HCT116 (cell line): ENCODE data around the gene EMD. TPM values are rescaled to one million over a fixed set of nuclear protein-coding genes. Genes with fewer than 3 reads are reported as not detected.

Experiments used
- ATAC-seq: fragments of 200-7000 bp; cut with Tn5 transposase; 2 replicates; pipeline ENCODE4 v1.9.1; 2020; ENCODE audit warnings: mild to moderate bottlenecking, moderate library complexity
- BruUV-seq: library from RNA; stranded (reverse); fragments of 400-500 nt; replicated peaks from 2 replicates; lab custom pipeline; 2021; lab: Mats Ljungman, UMichigan
- CTCF ChIA-PET: fragments of 300-600 bp; sonication (Branson Sonifier 250); formaldehyde crosslinking; loops from one replicate; lab custom pipeline; 2021; ENCODE audit warnings: antibody characterized with exemption; lab: Charles Lee
- POLR2A ChIA-PET: fragments of 300-600, 350-600 bp; sonication (Branson Sonifier 250); formaldehyde crosslinking; loops from one replicate; lab custom pipeline; 2021; ENCODE audit warnings: antibody characterized with exemption; lab: Charles Lee
- RAD21 ChIA-PET, 2 experiments: fragments of 300-600 bp; sonication (Branson Sonifier 250); formaldehyde crosslinking; loops; one replicate each; lab custom pipeline; 2023; ENCODE audit warnings: low total read pairs in 2 of 2; ENCODE audit not compliant: uncharacterized antibody in 2 of 2, unreplicated experiment in 2 of 2, low non-redundant PET in 1 of 2; lab: Charles Lee
- DNase-seq: peaks from one replicate; pipeline ENCODE4 v3.0.0-alpha.2; 2010; ENCODE audit warnings: low read depth, low spot score
- H2AFZ ChIP-seq: fragments of 200-600 bp; shearing (Covaris generic), sonication (generic); 2 replicates; pipeline ENCODE4 v1.6.1; 2017; ENCODE audit warnings: low read depth, mixed run types, mixed read lengths, antibody characterized with exemption, low read length; ENCODE audit not compliant: poor library complexity, severe bottlenecking
- H3K27ac ChIP-seq: 2 replicates; pipeline ENCODE4 v1.5.1; 2012; ENCODE audit warnings: low read depth, low read length
- H3K27me3 ChIP-seq: fragments of 200-600 bp; sonication (generic); 2 replicates; pipeline ENCODE4 v1.6.1; 2016; ENCODE audit warnings: mixed run types, low read length, mixed read lengths; ENCODE audit not compliant: insufficient read depth
- H3K36me3 ChIP-seq, 2 experiments: fragments of 200-500 bp in 1 of 2; fragments of 200-600 bp in 1 of 2; sonication (Bioruptor generic) in 1 of 2; sonication (generic) in 1 of 2; 2 replicates each; pipeline versions ENCODE4 v1.5.1 to v1.6.1; 2014 to 2016; ENCODE audit warnings: low read length in 2 of 2, inconsistent platforms in 1 of 2, mixed read lengths in 1 of 2, mixed run types in 1 of 2; ENCODE audit not compliant: insufficient read depth in 2 of 2, control insufficient read depth in 1 of 2
- H3K4me1 ChIP-seq, 2 experiments: fragments of 200-600 bp in 1 of 2; sonication (generic) in 1 of 2; 2 replicates each; pipeline versions ENCODE4 v1.5.1 to v1.6.1; 2012 to 2017; ENCODE audit warnings: low read length in 2 of 2, inconsistent platforms in 1 of 2, mild to moderate bottlenecking in 1 of 2, mixed read lengths in 1 of 2, mixed run types in 1 of 2, moderate library complexity in 1 of 2; ENCODE audit not compliant: insufficient read depth in 2 of 2, control insufficient read depth in 1 of 2
- H3K4me2 ChIP-seq: fragments of 200-600 bp; sonication (generic); 2 replicates; pipeline ENCODE4 v1.6.1; 2017; ENCODE audit warnings: mixed run types, low read length, mixed read lengths
- H3K4me3 ChIP-seq, 2 experiments: fragments of 200-600 bp in 1 of 2; sonication (generic) in 1 of 2; replicated peaks in 1 of 2; 2 replicates each; pipeline ENCODE4 v1.5.1; 2011 to 2016; ENCODE audit warnings: low read length in 2 of 2, control low read depth in 1 of 2, low read depth in 1 of 2, mild to moderate bottlenecking in 1 of 2, mixed read lengths in 1 of 2, mixed run types in 1 of 2
- H3K79me2 ChIP-seq: fragments of 200-600 bp; sonication (generic); 2 replicates; pipeline ENCODE4 v1.6.1; 2017; ENCODE audit warnings: mild to moderate bottlenecking, mixed run types, low read length, moderate library complexity, mixed read lengths; ENCODE audit not compliant: insufficient read depth
- H3K9ac ChIP-seq: fragments of 200-600 bp; sonication (generic); 2 replicates; pipeline ENCODE4 v1.6.1; 2016; ENCODE audit warnings: low read length, mixed read lengths
- H3K9me2 ChIP-seq: fragments of 200-600 bp; sonication (generic), shearing (Covaris generic); 2 replicates; pipeline ENCODE4 v1.6.1; 2017; ENCODE audit warnings: mixed run types, mild to moderate bottlenecking, moderate library complexity; ENCODE audit not compliant: insufficient read depth
- H3K9me3 ChIP-seq, 2 experiments: fragments of 200-500 bp in 1 of 2; fragments of 200-600 bp in 1 of 2; sonication (Bioruptor generic) in 1 of 2; sonication (generic) in 1 of 2; 2 replicates each; pipeline ENCODE4 v1.6.1; 2014 to 2017; ENCODE audit warnings: low read length in 2 of 2, mixed read lengths in 2 of 2, inconsistent platforms in 1 of 2, low read depth in 1 of 2, mild to moderate bottlenecking in 1 of 2, mixed run types in 1 of 2, moderate library complexity in 1 of 2; ENCODE audit not compliant: control insufficient read depth in 1 of 2, insufficient read depth in 1 of 2
- H4K20me1 ChIP-seq: fragments of 200-600 bp; sonication (generic), shearing (Covaris generic); 2 replicates; pipeline ENCODE4 v1.6.1; 2017; ENCODE audit warnings: mixed run types, mild to moderate bottlenecking, moderate library complexity; ENCODE audit not compliant: insufficient read depth
- ATF3 ChIP-seq: IDR thresholded peaks from 2 replicates; pipeline ENCODE4 v1.6.1; 2012
- CBX3 ChIP-seq: IDR thresholded peaks from 2 replicates; pipeline ENCODE4 v1.6.1; 2012; ENCODE audit warnings: low read depth
- CEBPB ChIP-seq: IDR thresholded peaks from 2 replicates; pipeline ENCODE4 v1.6.1; 2012; ENCODE audit warnings: low read depth
- CTCF ChIP-seq, 3 experiments: fragments of 200-600 bp in 1 of 3; sonication (generic) in 1 of 3; IDR thresholded peaks in 2 of 3; conservative IDR thresholded peaks in 1 of 3; 2 replicates each; pipeline ENCODE4 v1.5.1; 2012 to 2017; ENCODE audit warnings: low read depth in 2 of 3, low read length in 2 of 3, antibody characterized with exemption in 1 of 3, borderline replicate concordance in 1 of 3, control low read depth in 1 of 3, mild to moderate bottlenecking in 1 of 3, mixed read lengths in 1 of 3, mixed run types in 1 of 3, moderate library complexity in 1 of 3; ENCODE audit not compliant: insufficient read depth in 1 of 3
- EGR1 ChIP-seq: IDR thresholded peaks from 2 replicates; pipeline ENCODE4 v1.6.1; 2012; ENCODE audit warnings: low read depth
- ELF1 ChIP-seq: IDR thresholded peaks from 2 replicates; pipeline ENCODE4 v1.6.1; 2012; ENCODE audit warnings: low read depth, borderline replicate concordance
- EZH2 ChIP-seq: fragments of 200-600 bp; sonication (generic); IDR thresholded peaks from 2 replicates; pipeline ENCODE4 v1.6.1; 2017; ENCODE audit warnings: antibody characterized with exemption, mixed run types
- FOSL1 ChIP-seq: IDR thresholded peaks from 2 replicates; pipeline ENCODE4 v1.6.1; 2012; ENCODE audit warnings: low read depth
- RAD21 ChIP-seq: IDR thresholded peaks from 2 replicates; pipeline ENCODE4 v1.6.1; 2012; ENCODE audit warnings: low read depth, mild to moderate bottlenecking
- SIN3A ChIP-seq: IDR thresholded peaks from 2 replicates; pipeline ENCODE4 v1.6.1; 2012; ENCODE audit warnings: low read depth
- TCF7L2 ChIP-seq: IDR thresholded peaks from 2 replicates; pipeline ENCODE4 v1.7.0; 2011; ENCODE audit warnings: borderline replicate concordance, inconsistent platforms; ENCODE audit not compliant: insufficient read depth, insufficient read length; ENCODE audit errors: extremely low read depth
- ZFX ChIP-seq: fragments of 450-650 bp; IDR thresholded peaks from 2 replicates; pipeline ENCODE4 v1.6.1; 2017
- intact Hi-C: fragments of 100-400 bp; cut with micrococcal nuclease; formaldehyde crosslinking; loops from 2 replicates; pipeline ENCODE4 v1.10.0; 2022
- total RNA-seq: library from RNA; stranded (reverse); gene quantifications from one replicate; pipeline ENCODE4 v1.2.1, GENCODE V29; 2021; ENCODE audit not compliant: unreplicated experiment
- TF ChIP-seq, protein P1 (sequence below): IDR thresholded peaks from 2 replicates; pipeline ENCODE4 v1.6.1; 2012; ENCODE audit warnings: low read depth
- TF ChIP-seq, protein P2 (sequence below): IDR thresholded peaks from 2 replicates; pipeline ENCODE4 v1.6.1; 2012
- TF ChIP-seq, protein P3 (sequence below): IDR thresholded peaks from 2 replicates; pipeline ENCODE4 v1.6.1; 2011; ENCODE audit warnings: mild to moderate bottlenecking, low read length, moderate library complexity; ENCODE audit not compliant: insufficient replicate concordance; ENCODE audit errors: extremely low read depth

Gene EMD
- total RNA-seq, 1 experiment from 2014 or later = 102 TPM

DNA sequence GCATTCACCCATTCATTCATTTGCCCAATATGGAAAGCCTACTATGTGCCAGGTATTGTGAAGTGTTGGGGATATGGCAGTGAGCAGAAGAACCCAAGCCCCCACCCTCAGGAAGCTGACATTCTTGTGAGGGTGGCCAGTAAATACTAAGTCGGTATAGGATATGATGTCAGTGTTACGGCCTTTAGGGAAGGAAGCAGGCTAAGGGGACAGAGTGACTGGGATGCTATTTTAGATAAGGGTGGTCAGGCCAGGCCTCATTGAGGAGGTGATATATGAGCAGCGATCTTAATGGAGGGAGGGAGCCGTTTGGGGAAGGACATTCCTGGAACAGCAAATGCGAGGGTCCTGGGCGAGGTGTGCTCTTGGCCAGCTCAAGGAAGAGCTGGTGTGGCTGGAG, 51.4 kb downstream of the EMD start:
- Histone ChIP-seq H3K27me3 (no peaks in the 10 kb centered on the region), H3K9me2 (no peaks in the 10 kb centered on the region), H3K9ac (no peak overlapping the region), H3K4me1 (peaks cover 0 to 17% of the 10 kb centered on the region in 2 experiments; a peak in 2 of 4 replicates), H3K9me3 (no peaks in the 10 kb centered on the region), H3K27ac (no peak overlapping the region), H3K79me2 (peaks cover 7% of the 10 kb centered on the region; the same call in 1 of the 2 replicates), H2AFZ (no peak overlapping the region), H3K4me3 (no peak overlapping the region), H4K20me1 (no peaks in the 10 kb centered on the region), H3K36me3 (no peaks in the 10 kb centered on the region), H3K4me2 (no peak overlapping the region)
- CTCF ChIA-PET = no interaction called here
- no peak for DNase-seq
- intact Hi-C loops = no loop called here
- POLR2A ChIA-PET = no interaction called here
- RAD21 ChIA-PET = no interaction called here
- no TSS peak for BruUV-seq
- ATAC-seq = no peak
- no peak for TF ChIP-seq SIN3A
- TF ChIP-seq, protein P1, sequence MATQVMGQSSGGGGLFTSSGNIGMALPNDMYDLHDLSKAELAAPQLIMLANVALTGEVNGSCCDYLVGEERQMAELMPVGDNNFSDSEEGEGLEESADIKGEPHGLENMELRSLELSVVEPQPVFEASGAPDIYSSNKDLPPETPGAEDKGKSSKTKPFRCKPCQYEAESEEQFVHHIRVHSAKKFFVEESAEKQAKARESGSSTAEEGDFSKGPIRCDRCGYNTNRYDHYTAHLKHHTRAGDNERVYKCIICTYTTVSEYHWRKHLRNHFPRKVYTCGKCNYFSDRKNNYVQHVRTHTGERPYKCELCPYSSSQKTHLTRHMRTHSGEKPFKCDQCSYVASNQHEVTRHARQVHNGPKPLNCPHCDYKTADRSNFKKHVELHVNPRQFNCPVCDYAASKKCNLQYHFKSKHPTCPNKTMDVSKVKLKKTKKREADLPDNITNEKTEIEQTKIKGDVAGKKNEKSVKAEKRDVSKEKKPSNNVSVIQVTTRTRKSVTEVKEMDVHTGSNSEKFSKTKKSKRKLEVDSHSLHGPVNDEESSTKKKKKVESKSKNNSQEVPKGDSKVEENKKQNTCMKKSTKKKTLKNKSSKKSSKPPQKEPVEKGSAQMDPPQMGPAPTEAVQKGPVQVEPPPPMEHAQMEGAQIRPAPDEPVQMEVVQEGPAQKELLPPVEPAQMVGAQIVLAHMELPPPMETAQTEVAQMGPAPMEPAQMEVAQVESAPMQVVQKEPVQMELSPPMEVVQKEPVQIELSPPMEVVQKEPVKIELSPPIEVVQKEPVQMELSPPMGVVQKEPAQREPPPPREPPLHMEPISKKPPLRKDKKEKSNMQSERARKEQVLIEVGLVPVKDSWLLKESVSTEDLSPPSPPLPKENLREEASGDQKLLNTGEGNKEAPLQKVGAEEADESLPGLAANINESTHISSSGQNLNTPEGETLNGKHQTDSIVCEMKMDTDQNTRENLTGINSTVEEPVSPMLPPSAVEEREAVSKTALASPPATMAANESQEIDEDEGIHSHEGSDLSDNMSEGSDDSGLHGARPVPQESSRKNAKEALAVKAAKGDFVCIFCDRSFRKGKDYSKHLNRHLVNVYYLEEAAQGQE = no peak
- TF ChIP-seq ATF3 = no peak
- no peak for TF ChIP-seq TCF7L2
- TF ChIP-seq CTCF (IDR thresholded peaks at IDR 0.05 in 2 of 3, conservative IDR thresholded peaks at IDR 0.05 in 1 of 3; ENCODE audit: borderline replicate concordance in 1 of 3, insufficient read depth in 1 of 3, low read depth in 2 of 3, low read length in 2 of 3) = no peak
- TF ChIP-seq FOSL1 = no peak
- TF ChIP-seq ELF1 = no peak
- no peak for TF ChIP-seq ZFX
- TF ChIP-seq EZH2 = no peak
- TF ChIP-seq CEBPB = no peak
- TF ChIP-seq, protein P2, sequence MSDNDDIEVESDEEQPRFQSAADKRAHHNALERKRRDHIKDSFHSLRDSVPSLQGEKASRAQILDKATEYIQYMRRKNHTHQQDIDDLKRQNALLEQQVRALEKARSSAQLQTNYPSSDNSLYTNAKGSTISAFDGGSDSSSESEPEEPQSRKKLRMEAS = no peak
- TF ChIP-seq EGR1 = no peak
- TF ChIP-seq RAD21 = no peak
- TF ChIP-seq, protein P3, sequence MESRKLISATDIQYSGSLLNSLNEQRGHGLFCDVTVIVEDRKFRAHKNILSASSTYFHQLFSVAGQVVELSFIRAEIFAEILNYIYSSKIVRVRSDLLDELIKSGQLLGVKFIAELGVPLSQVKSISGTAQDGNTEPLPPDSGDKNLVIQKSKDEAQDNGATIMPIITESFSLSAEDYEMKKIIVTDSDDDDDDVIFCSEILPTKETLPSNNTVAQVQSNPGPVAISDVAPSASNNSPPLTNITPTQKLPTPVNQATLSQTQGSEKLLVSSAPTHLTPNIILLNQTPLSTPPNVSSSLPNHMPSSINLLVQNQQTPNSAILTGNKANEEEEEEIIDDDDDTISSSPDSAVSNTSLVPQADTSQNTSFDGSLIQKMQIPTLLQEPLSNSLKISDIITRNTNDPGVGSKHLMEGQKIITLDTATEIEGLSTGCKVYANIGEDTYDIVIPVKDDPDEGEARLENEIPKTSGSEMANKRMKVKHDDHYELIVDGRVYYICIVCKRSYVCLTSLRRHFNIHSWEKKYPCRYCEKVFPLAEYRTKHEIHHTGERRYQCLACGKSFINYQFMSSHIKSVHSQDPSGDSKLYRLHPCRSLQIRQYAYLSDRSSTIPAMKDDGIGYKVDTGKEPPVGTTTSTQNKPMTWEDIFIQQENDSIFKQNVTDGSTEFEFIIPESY = no peak
- no peak for TF ChIP-seq CBX3
